GM18861 (cell line): ENCODE results near the gene SPIRE1.
"Not testable (repeated sequence)": the region's sequence is repeated elsewhere in the genome, so short reads cannot be mapped to it uniquely, and the experiment has no call there.

Experiments used
- ATAC-seq: cut with Tn5 transposase; IDR thresholded peaks from one replicate; pipeline ENCODE4 v1.9.1; 2021; ENCODE audit not compliant: unreplicated experiment

SPIRE1 gene

DNA sequence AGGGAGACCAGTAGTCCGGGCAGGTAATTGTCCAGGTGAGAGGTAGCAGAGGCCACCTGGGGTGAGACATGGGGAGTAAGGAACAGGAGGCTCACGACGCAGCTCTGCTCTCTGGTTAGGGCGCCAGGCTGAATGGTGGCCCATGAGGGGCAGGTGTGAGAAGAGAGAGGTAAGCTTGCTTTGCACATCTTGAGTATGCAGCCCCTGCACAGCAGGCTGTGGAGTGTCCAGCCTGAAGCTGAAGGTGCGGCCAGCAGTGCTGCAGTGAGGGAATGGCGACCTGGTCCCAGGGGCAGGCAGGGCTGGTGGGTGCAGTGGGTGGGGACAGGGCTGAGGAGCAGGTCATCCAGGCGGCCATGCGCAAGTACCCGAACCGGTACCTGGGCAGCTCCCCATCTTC is 234.5 kb downstream of the SPIRE1 start:
- no peak for ATAC-seq

- no peak for ATAC-seq
These were observed 235.0 kb downstream of the SPIRE1 start for GRCh38 chr18:12422936-12423335.

DNA sequence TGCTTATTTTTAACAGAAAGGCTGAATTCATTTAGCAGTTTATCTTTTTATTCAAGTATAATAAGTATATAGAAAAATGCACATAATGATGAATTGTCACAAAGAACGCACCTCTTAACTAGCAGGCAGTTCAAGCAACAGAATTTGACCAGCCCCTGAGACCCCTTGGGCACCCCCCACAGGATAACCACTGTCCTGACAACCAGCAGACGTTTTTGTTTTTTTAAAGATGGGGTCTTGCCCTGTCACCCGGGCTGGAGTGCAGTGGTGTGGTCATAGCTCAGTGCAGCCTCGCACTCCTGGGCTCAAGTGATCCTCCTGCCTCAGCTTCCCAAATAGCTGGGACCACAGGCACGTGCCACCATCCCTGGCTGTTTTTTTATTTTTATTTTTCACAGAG is 236.2 kb downstream of the SPIRE1 start:
- no peak for ATAC-seq

DNA sequence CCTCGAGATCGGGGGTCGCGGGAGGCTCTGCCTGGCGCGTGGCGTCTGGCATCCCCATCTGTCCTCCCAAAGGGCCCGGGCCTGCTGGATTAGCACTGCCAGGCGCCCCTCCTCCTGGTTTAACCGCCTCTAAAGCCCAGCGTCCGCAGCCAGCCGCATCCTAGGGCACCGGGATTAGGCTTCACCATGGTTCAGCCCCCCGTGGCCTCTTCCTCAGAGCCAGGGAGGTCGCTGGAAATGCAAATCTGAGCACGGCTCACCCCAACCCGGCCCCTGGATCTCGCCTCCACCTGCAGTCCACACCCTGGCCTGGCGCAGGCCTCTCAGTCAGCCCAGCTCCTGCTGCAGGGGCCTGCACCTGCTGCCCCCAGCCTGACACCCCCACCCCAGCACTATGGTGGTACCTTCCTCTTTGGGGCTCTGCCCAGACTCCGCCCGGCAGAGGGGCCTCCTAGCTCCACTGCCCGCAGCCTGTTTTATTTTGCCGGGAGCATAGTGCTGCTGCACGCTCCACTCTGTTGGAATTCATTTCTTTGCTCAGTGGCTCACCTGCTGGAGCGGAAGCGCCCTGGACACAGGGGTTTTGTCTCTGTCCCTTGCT is 237.0 kb downstream of the SPIRE1 start:
- no peak for ATAC-seq

DNA sequence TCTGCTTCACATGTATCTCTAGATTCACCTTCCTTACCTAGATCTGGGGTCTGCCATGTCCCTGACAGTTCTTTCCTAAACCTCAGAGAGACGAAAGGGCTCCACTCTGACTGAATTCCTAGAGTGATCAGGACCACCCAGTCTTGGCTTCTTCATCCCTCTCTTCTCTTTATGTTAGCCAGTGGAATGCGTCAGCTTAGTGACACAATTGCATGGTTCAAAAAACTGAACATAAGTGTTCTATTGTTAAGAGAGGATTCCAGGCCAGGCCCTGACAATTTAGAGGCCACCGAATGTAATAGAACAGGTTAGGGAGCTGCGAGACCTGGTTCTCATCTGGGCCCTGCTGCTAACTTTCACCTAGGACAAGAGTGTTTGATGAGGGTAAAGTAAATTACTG is 240.2 kb downstream of the SPIRE1 start:
- no peak for ATAC-seq

- no peak for ATAC-seq
These were observed 241.7 kb downstream of the SPIRE1 start for GRCh38 chr18:12416098-12416729.

- no peak for ATAC-seq
These were observed 246.5 kb downstream of the SPIRE1 start for GRCh38 chr18:12411456-12411855.

GRCh38 chr18:12410747-12411146 is 247.2 kb downstream of the SPIRE1 start:
- ATAC-seq: not testable (repeated sequence)

GRCh38 chr18:12410081-12410481 is 247.8 kb downstream of the SPIRE1 start:
- no peak for ATAC-seq

- no peak for ATAC-seq
These were observed 248.4 kb downstream of the SPIRE1 start for GRCh38 chr18:12409469-12409868.

- no peak for ATAC-seq
These were observed 249.5 kb downstream of the SPIRE1 start for GRCh38 chr18:12408247-12408869.

- ATAC-seq: no peak
These were observed 251.4 kb downstream of the SPIRE1 start for GRCh38 chr18:12406371-12407111.

GRCh38 chr18:12405066-12405465 is 252.8 kb downstream of the SPIRE1 start:
- no peak for ATAC-seq

DNA sequence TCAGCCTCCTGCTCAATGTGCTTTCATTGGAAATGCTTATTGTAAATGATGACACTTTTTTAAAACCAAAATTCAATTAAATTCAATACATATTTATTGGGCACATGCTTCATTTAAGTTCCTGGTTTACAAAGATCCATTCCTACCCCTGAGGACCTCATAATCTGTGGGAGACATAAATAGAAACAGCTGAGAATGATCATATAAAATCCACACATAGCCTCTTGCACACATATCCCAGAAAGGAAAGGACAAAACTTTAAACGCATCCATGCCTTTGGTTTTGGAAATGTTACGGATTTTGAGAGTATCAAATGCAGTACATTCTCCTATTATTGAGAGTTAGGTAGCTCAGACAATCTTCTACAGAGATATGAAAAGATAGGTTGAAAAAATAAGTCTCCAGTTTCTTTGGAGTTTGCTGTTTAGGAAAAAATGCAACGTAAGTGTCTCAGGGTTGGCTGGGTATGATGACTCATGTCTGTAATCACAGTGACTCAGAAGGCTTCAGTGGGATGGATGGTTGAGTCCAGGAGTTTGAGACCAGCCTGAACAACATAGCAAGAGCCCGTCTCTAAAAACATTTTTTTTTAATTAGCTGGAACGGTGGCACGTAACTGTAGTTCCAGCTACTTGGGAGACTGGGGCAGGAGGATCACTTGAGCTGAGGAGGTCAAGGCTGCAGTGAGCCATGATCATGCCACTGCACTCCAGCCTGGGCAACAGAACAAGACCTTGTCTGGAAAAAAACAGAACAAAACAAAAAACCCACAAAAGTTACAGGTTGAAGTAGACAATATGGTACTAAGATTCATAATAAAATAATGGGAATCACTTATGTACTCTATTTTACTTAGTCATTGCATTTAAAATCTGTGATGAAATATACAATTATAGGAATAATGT is 254.1 kb downstream of the SPIRE1 start:
- no peak for ATAC-seq

DNA sequence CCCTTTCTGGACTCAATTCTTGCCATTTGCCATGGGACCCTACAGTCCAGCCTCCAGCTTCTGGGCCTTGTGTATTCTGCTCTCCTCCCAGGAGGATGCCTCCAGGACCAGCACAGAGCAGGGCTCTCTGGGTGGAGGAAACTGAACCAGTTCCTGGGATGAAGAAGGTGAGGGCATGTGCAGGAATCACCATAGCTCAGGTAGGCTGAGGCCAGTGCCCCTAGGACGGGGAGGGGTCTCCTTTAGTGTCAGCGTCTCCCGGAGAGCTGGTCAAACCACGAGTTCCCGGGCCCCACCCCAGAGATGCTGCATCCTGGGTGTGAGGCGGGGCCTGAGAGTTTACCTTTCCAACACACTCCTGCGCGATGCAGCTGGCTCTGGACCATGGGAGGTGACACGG is 256.0 kb downstream of the SPIRE1 start:
- no peak for ATAC-seq

- ATAC-seq: no peak
These were observed 258.7 kb downstream of the SPIRE1 start for GRCh38 chr18:12399231-12399630.

DNA sequence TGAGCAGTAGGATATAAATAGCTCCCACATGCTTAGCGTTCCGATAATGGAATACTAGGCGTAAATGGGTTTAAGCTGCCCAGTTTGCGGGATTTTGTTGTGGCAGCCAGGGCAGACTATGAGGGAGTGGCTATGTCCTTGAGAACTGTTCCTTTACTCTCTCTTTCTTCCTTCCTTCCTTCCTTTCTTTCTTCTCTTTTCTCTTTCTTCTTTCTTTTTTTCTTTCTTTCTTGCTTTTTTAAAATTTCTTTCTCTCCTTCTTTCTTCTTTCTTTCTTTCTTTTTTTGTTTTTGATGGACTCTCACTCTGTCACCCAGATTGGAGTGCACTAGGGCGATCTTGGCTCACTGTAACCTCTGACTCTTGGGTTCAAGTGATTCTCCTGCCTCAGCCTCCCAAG is 259.3 kb downstream of the SPIRE1 start:
- no peak for ATAC-seq

DNA sequence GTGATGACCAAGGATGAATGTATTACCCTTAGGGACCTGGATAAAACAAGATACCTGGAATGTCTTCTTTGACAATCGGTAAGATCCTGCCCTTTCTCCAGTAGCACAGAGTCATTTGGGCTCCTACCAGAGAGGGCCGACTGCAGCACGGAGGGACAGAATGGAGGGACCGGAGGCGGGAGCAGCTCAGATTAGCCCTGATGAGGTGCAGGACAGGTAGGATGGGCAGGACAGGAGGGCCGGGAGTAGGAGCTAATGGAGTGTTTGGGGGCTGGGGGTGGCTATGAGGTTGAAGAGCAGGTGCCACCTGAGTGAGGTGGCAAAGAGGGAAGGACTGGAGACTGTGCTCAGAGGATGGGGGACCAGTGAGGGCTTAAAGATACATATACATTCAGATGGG is 260.1 kb downstream of the SPIRE1 start:
- ATAC-seq: no peak

GRCh38 chr18:12397254-12397653 is 260.7 kb downstream of the SPIRE1 start:
- ATAC-seq: no peak
